Measurements from ENCODE around the gene CELSR2. TPM values are rescaled to one million over a fixed set of nuclear protein-coding genes. Genes with fewer than 3 reads are reported as not detected.

Gene CELSR2
- total RNA-seq, 4 donors from 2014 or later = 14.0 to 16.7 (median 16.3) TPM

DNA sequence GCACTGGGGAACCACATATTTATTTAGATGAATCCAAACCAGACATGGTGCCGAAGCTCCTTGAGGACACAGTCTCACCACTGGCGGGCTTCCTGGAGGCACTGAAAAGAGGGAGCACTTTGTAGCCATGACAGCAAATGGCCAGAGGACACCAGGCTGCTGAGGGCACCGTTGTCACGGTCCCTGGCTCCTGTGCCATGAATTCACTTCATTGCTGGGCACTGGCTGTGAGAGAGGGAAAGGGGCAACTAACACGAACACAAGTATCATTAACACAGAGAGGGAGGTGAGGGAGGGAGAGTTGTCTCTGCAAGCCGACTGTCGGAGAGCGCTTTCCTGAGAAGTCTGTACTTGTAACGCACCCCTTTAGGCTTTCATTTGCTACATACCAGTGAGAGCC lies 43.0 kb downstream of the CELSR2 start:
- no peaks in the 10 kb centered on the region for H3K9me3 ChIP-seq
- no peaks in the 10 kb centered on the region for H3K36me3 ChIP-seq
- no peak overlapping the region for H3K4me3 ChIP-seq
- TF ChIP-seq POLR2A (IDR thresholded peaks at IDR 0.05) (no peak), EP300 (IDR thresholded peaks at IDR 0.05) (no peak)
- TF ChIP-seq, protein P1, sequence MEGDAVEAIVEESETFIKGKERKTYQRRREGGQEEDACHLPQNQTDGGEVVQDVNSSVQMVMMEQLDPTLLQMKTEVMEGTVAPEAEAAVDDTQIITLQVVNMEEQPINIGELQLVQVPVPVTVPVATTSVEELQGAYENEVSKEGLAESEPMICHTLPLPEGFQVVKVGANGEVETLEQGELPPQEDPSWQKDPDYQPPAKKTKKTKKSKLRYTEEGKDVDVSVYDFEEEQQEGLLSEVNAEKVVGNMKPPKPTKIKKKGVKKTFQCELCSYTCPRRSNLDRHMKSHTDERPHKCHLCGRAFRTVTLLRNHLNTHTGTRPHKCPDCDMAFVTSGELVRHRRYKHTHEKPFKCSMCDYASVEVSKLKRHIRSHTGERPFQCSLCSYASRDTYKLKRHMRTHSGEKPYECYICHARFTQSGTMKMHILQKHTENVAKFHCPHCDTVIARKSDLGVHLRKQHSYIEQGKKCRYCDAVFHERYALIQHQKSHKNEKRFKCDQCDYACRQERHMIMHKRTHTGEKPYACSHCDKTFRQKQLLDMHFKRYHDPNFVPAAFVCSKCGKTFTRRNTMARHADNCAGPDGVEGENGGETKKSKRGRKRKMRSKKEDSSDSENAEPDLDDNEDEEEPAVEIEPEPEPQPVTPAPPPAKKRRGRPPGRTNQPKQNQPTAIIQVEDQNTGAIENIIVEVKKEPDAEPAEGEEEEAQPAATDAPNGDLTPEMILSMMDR (IDR thresholded peaks at IDR 0.05) = no peak
- no peak overlapping the region for H3K27ac ChIP-seq
- no peak for DNase-seq (ENCODE audit: low spot score in 2 of 2)
- H3K27me3 ChIP-seq = no peaks in the 10 kb centered on the region
- H3K4me1 ChIP-seq = peaks cover 0 to under 1% (median 0%) of the 10 kb centered on the region in 4 donors
- 59 to 77% methylated on average over 9 of the region's 9 CpGs for WGBS, 2 donors

DNA sequence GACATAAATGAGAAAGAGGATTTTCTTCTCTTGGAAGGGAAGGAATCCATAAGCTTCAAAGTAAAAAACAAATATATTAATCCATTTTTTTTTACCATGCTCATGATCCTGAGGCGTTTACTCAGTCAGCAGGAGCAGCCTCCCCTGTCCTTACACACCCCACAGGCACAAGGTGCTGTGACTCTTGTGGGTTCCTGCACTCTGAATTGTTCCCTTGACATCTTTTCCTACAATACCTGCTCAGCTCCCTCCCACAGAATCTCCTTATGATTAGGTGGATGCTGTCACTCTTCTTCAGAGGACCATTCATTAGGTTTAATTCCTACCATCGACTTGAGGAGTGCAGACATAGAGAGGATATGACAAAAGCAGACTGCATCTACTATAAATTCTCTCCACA lies 43.7 kb downstream of the CELSR2 start:
- no peak for DNase-seq (ENCODE audit: low spot score in 2 of 2)
- Histone ChIP-seq H3K9me3 (no peaks in the 10 kb centered on the region), H3K27ac (no peak overlapping the region), H3K4me3 (no peak overlapping the region), H3K4me1 (peaks cover 0 to 8% (median 3%) of the 10 kb centered on the region in 4 donors), H3K36me3 (no peaks in the 10 kb centered on the region), H3K27me3 (no peaks in the 10 kb centered on the region)
- 71 to 77% methylated on average over 2 of the region's 2 CpGs for WGBS, 2 donors
- TF ChIP-seq EP300 (IDR thresholded peaks at IDR 0.05) (no peak), POLR2A (IDR thresholded peaks at IDR 0.05) (no peak)
- TF ChIP-seq, protein P1 (IDR thresholded peaks at IDR 0.05) = no peak

DNA sequence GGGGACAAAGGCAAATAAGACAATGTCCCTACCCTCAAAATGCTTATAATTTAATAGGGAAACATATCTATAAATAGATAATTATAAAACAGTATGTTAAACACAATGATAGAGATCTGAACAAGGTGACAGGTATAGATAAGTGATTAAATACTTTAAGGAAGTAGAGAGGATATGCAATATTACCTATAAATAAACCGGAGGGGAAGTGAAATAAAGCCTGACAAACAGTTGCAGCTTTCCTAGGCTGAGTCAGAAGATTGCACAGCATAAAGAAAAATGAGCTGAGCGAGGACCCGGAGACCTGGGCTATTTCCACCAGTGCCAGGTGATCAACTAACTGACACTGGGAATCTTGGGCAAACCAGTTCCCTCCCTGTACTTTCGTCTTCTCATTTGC lies 45.1 kb downstream of the CELSR2 start:
- no peak overlapping the region for H3K27ac ChIP-seq
- no peak overlapping the region for H3K4me3 ChIP-seq
- H3K4me1 ChIP-seq = peaks cover 0 to 22% (median 14%) of the 10 kb centered on the region in 4 donors
- no peaks in the 10 kb centered on the region for H3K27me3 ChIP-seq
- no peaks in the 10 kb centered on the region for H3K9me3 ChIP-seq
- DNase-seq (ENCODE audit: low spot score in 2 of 2) = no peak
- no peaks in the 10 kb centered on the region for H3K36me3 ChIP-seq
- WGBS, 2 donors = 70 to 77% methylated on average over 4 of the region's 4 CpGs
- TF ChIP-seq EP300 (IDR thresholded peaks at IDR 0.05) = no peak
- TF ChIP-seq POLR2A (IDR thresholded peaks at IDR 0.05) = no peak
- TF ChIP-seq, protein P1 (IDR thresholded peaks at IDR 0.05) = no peak

DNA sequence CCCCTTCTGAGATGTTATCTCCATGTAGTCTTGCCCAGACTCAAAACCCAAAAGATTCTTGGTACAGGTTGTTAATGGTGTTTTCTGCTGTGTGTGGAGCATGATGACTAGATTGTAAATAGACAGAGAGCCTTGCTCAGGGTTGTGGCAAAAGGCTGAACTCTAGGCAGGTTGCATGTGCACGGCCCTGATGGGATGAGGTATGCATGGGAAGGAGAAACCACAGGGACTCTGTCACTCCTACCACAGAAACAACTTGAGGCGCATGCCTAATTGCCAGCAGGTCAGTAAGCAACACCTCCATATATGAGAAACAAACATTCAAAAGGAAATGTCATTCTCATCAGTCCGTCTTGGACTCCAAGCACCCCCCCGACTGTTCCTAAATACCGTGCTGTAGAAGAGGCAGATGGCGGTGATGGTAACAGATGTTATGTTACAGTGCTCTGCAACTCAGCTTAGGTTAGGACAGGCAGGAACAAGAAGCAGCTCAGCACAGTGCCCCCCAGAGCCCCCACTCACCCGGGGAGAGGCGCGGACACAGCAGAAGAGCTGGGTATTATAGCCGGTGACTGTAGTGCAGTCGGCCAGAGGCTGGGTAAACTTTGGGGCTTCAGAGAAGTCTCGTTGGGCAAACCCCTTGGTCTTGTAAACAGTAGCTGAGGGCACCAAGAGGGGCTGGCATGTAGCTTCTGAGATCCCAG lies 46.5 kb downstream of the CELSR2 start:
- TF ChIP-seq, protein P1 (IDR thresholded peaks at IDR 0.05) = no peak
- TF ChIP-seq POLR2A (IDR thresholded peaks at IDR 0.05) = no peak
- no peak for TF ChIP-seq EP300 (IDR thresholded peaks at IDR 0.05)
- Histone ChIP-seq H3K4me3 (no peak overlapping the region), H3K9me3 (no peaks in the 10 kb centered on the region), H3K36me3 (no peaks in the 10 kb centered on the region), H3K4me1 (peaks cover 0 to 35% (median 24%) of the 10 kb centered on the region in 4 donors), H3K27ac (no peak overlapping the region), H3K27me3 (no peaks in the 10 kb centered on the region)
- DNase-seq (ENCODE audit: low spot score in 2 of 2) = no peak
- 81 to 88% methylated on average over 11 to 12 of the region's 12 CpGs for WGBS, 2 donors

DNA sequence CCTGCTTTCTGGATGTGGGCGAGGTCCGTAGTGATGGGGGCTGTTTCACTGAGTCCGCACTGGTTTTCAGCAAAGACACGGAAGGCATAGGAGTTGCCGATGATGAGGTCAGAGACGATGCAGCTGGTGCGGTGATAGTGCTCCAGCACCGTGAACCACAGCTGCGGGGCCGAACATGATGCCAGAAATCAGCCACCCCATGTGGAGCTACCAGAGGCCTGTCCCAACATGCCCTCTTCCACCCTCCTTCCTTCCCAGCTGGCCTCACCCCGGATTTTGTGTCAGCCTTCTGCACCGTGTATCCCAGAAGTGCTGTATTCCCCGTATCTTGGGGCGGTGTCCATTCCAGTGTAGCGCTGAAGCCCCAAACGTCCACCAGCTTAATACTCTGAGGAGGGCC lies 47.4 kb downstream of the CELSR2 start:
- H3K4me1 ChIP-seq = peaks cover 0 to 35% (median 24%) of the 10 kb centered on the region in 4 donors
- no peak for TF ChIP-seq EP300 (IDR thresholded peaks at IDR 0.05)
- TF ChIP-seq, protein P1 (IDR thresholded peaks at IDR 0.05) = no peak
- no peak for TF ChIP-seq POLR2A (IDR thresholded peaks at IDR 0.05)
- WGBS, 2 donors = 92 to 93% methylated on average over 15 to 16 of the region's 16 CpGs

More for the DNA sequence above, 47.4 kb downstream of the CELSR2 start:
- peak overlapping the region in 2 of 4 donors; percentile 89 to 92 for H3K27ac ChIP-seq
- no peaks in the 10 kb centered on the region for H3K36me3 ChIP-seq
- no peak for DNase-seq (ENCODE audit: low spot score in 2 of 2)
- no peak overlapping the region for H3K4me3 ChIP-seq
- H3K9me3 ChIP-seq = no peaks in the 10 kb centered on the region
- H3K27me3 ChIP-seq = no peaks in the 10 kb centered on the region
